ENCODE results near the gene CHAT.

DNA sequence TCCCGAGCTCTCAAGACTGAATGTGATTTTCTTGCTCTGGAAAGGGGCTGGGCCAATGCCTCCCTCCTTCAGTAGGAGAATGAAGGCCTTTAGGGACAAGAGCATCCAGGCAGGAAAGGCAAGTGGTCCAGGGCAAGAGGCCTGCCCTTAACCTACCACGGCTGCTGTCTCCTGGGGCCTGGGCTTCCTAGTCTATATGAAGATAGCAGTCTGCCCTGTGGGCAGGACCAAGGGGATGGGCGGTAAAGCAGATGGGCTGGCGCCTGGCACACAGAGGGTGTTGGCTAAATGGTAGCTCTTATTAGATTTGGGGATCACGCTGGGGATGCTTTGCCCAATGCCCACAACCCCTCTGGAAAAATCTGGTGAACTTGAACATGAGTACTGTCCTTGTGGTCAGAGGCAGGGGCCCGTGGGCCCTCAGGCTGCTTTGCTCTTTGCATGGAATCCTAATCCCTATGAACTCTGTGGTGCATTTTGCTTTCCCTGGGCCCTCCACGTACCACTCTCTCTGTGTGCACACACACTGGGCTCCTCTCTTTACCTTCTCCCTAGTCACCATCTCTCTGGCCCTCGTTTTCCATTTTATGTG, 20.3 kb downstream of the CHAT start:
- TF ChIP-seq, protein P1, sequence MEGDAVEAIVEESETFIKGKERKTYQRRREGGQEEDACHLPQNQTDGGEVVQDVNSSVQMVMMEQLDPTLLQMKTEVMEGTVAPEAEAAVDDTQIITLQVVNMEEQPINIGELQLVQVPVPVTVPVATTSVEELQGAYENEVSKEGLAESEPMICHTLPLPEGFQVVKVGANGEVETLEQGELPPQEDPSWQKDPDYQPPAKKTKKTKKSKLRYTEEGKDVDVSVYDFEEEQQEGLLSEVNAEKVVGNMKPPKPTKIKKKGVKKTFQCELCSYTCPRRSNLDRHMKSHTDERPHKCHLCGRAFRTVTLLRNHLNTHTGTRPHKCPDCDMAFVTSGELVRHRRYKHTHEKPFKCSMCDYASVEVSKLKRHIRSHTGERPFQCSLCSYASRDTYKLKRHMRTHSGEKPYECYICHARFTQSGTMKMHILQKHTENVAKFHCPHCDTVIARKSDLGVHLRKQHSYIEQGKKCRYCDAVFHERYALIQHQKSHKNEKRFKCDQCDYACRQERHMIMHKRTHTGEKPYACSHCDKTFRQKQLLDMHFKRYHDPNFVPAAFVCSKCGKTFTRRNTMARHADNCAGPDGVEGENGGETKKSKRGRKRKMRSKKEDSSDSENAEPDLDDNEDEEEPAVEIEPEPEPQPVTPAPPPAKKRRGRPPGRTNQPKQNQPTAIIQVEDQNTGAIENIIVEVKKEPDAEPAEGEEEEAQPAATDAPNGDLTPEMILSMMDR (IDR thresholded peaks at IDR 0.05) = no peak
- TF ChIP-seq POLR2A (IDR thresholded peaks at IDR 0.05) = no peak
